Measurements from ENCODE around the gene NTNG1. TPM values are rescaled to one million over a fixed set of nuclear protein-coding genes. Genes with fewer than 3 reads are reported as not detected.

NTNG1 gene
- total RNA-seq, 2 donors from 2014 or later: 2.5 to 2.6 TPM

- Histone ChIP-seq H3K4me3 (ENCODE audit: low read length) (no peak overlapping the region), H3K4me1 (ENCODE audit: control insufficient read depth, insufficient read depth, low read length) (no peaks in the 10 kb centered on the region), H3K27ac (ENCODE audit: low read depth, low read length) (no peak overlapping the region), H3K27me3 (ENCODE audit: control insufficient read depth, insufficient read depth, low read length, poor library complexity, severe bottlenecking) (no peaks in the 10 kb centered on the region), H3K9ac (ENCODE audit: extremely low read depth, low read length, poor library complexity, severe bottlenecking) (no peak overlapping the region), H3K9me3 (ENCODE audit: control insufficient read depth, low read length) (no peaks in the 10 kb centered on the region), H3K36me3 (ENCODE audit: control insufficient read depth, insufficient read depth, low read length) (no peaks in the 10 kb centered on the region)
- no peak overlapping the region for H3K27ac Mint-ChIP-seq
- peaks cover 2% of the 10 kb centered on the region for H3K4me1 Mint-ChIP-seq
- no peaks in the 10 kb centered on the region for H3K36me3 Mint-ChIP-seq (ENCODE audit: low read depth)
- 40 to 59% methylated on average over 1 of the region's 1 CpG for WGBS, 2 experiments (ENCODE audit: insufficient coverage in 1 of 2, insufficient read length in 1 of 2)
- TF ChIP-seq, protein P1, sequence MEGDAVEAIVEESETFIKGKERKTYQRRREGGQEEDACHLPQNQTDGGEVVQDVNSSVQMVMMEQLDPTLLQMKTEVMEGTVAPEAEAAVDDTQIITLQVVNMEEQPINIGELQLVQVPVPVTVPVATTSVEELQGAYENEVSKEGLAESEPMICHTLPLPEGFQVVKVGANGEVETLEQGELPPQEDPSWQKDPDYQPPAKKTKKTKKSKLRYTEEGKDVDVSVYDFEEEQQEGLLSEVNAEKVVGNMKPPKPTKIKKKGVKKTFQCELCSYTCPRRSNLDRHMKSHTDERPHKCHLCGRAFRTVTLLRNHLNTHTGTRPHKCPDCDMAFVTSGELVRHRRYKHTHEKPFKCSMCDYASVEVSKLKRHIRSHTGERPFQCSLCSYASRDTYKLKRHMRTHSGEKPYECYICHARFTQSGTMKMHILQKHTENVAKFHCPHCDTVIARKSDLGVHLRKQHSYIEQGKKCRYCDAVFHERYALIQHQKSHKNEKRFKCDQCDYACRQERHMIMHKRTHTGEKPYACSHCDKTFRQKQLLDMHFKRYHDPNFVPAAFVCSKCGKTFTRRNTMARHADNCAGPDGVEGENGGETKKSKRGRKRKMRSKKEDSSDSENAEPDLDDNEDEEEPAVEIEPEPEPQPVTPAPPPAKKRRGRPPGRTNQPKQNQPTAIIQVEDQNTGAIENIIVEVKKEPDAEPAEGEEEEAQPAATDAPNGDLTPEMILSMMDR (conservative IDR thresholded peaks at IDR 0.05): no peak
- no peak for DNase-seq
- no peaks in the 10 kb centered on the region for H3K9me3 Mint-ChIP-seq
- H3K4me3 Mint-ChIP-seq: no peak overlapping the region
- H3K27me3 Mint-ChIP-seq (ENCODE audit: insufficient read depth): no peaks in the 10 kb centered on the region
These were observed 135.4 kb downstream of the NTNG1 start for GRCh38 chr1:107276247-107276646.

- no peaks in the 10 kb centered on the region for H3K27me3 Mint-ChIP-seq (ENCODE audit: insufficient read depth)
- DNase-seq: peak; percentile 83
- peaks cover 6% of the 10 kb centered on the region for H3K4me1 Mint-ChIP-seq
- H3K4me3 Mint-ChIP-seq: no peak overlapping the region
- Histone ChIP-seq H3K9me3 (ENCODE audit: control insufficient read depth, low read length) (no peaks in the 10 kb centered on the region), H3K4me3 (ENCODE audit: low read length) (no peak overlapping the region), H3K4me1 (ENCODE audit: control insufficient read depth, insufficient read depth, low read length) (no peaks in the 10 kb centered on the region), H3K27ac (ENCODE audit: low read depth, low read length) (no peak overlapping the region), H3K36me3 (ENCODE audit: control insufficient read depth, insufficient read depth, low read length) (no peaks in the 10 kb centered on the region), H3K27me3 (ENCODE audit: control insufficient read depth, insufficient read depth, low read length, poor library complexity, severe bottlenecking) (no peaks in the 10 kb centered on the region), H3K9ac (ENCODE audit: extremely low read depth, low read length, poor library complexity, severe bottlenecking) (no peak overlapping the region)
- no peaks in the 10 kb centered on the region for H3K9me3 Mint-ChIP-seq
- TF ChIP-seq, protein P1 (conservative IDR thresholded peaks at IDR 0.05): peak; percentile 86
- no peak overlapping the region for H3K27ac Mint-ChIP-seq
- WGBS, 2 experiments (ENCODE audit: insufficient coverage in 1 of 2, insufficient read length in 1 of 2): 13 to 29% methylated on average over 4 of the region's 4 CpGs
- H3K36me3 Mint-ChIP-seq (ENCODE audit: low read depth): no peaks in the 10 kb centered on the region
These were observed 136.2 kb downstream of the NTNG1 start for GRCh38 chr1:107277022-107277421.

DNA sequence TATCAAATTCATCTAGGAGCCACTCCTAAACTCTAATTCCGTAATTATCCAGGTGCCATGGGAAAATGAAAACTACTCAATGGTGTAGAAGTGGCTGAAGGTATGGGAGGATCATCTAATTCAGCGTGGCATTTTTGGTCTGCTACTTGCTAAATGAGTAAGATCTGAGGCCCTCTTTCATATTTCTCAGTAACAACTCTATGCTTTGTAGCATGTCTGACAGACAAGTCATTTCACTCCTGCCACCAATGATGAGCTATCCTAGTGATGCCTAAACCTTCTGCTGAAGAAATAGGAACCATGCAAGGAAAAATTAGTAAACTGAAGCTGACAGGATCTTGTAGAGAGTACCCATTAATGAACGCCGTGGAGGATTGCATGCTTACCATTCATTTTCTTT lies 145.3 kb downstream of the NTNG1 start:
- H3K27me3 Mint-ChIP-seq (ENCODE audit: insufficient read depth): no peaks in the 10 kb centered on the region
- Histone ChIP-seq H3K4me3 (ENCODE audit: low read length) (peak overlapping the region; percentile 21), H3K4me1 (ENCODE audit: control insufficient read depth, insufficient read depth, low read length) (peaks cover 8% of the 10 kb centered on the region), H3K27me3 (ENCODE audit: control insufficient read depth, insufficient read depth, low read length, poor library complexity, severe bottlenecking) (no peaks in the 10 kb centered on the region), H3K36me3 (ENCODE audit: control insufficient read depth, insufficient read depth, low read length) (no peaks in the 10 kb centered on the region), H3K9me3 (ENCODE audit: control insufficient read depth, low read length) (no peaks in the 10 kb centered on the region), H3K27ac (ENCODE audit: low read depth, low read length) (no peak overlapping the region), H3K9ac (ENCODE audit: extremely low read depth, low read length, poor library complexity, severe bottlenecking) (no peak overlapping the region)
- TF ChIP-seq, protein P1 (conservative IDR thresholded peaks at IDR 0.05): no peak
- peaks cover 21% of the 10 kb centered on the region for H3K4me1 Mint-ChIP-seq
- DNase-seq: no peak
- WGBS, 2 experiments (ENCODE audit: insufficient coverage in 1 of 2, insufficient read length in 1 of 2): 95 to 96% methylated on average over 4 of the region's 4 CpGs
- H3K36me3 Mint-ChIP-seq (ENCODE audit: low read depth): no peaks in the 10 kb centered on the region
- H3K4me3 Mint-ChIP-seq: no peak overlapping the region
- H3K9me3 Mint-ChIP-seq: no peaks in the 10 kb centered on the region
- no peak overlapping the region for H3K27ac Mint-ChIP-seq
